KOPT-K1 (cell line): ENCODE measurements around the gene INAFM2.

Source experiments
- H3K27ac ChIP-seq: fragments of 200-600 bp; sonication (generic); 2 replicates; pipeline ENCODE4 v1.5.1; 2016; ENCODE audit warnings: antibody characterized with exemption, mild to moderate bottlenecking, low read depth, low read length; ENCODE audit not compliant: poor library complexity, severe bottlenecking
- H3K36me3 ChIP-seq: fragments of 200-600 bp; sonication (generic); 2 replicates; pipeline ENCODE4 v1.5.1; 2017; ENCODE audit warnings: antibody characterized with exemption, mild to moderate bottlenecking, low read length, moderate library complexity; ENCODE audit not compliant: insufficient read depth
- H3K9me3 ChIP-seq: fragments of 200-600 bp; sonication (generic); 2 replicates; pipeline ENCODE4 v1.5.1; 2017; ENCODE audit warnings: antibody characterized with exemption, low read length, mild to moderate bottlenecking; ENCODE audit not compliant: insufficient read depth, poor library complexity, severe bottlenecking

INAFM2 gene

DNA sequence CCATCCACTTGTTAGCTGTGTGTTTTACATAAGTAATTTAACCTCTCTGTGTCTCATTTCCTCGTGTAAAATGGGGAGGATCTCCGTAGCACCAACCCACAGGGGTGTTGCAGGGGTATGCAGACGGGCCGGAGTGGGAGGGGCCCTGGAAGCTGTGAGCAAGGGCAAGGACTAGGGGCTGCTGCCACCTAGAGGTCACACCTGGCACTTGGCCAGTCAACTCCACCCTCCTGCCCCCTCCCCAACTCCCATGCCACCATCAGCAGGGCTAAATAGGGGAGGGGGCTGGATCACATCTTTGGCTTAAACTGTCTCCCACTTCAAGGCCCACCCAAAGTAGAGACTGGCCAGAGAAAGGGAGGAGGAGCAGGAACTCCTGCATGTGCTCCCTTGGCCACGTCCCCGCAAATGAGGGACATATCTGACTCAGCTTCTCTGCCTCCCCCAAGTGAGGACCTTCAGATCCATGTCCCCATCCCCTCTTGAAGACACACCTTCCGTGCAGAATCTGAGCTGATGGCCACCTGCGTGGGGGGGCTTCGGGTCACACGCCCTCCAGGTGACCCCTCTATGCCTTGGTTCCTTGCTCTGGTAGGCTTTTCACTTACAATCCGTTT lies 14.7 kb downstream of the INAFM2 start:
- no peaks in the 10 kb centered on the region for H3K9me3 ChIP-seq
- no peaks in the 10 kb centered on the region for H3K36me3 ChIP-seq
- H3K27ac ChIP-seq: no peak overlapping the region

DNA sequence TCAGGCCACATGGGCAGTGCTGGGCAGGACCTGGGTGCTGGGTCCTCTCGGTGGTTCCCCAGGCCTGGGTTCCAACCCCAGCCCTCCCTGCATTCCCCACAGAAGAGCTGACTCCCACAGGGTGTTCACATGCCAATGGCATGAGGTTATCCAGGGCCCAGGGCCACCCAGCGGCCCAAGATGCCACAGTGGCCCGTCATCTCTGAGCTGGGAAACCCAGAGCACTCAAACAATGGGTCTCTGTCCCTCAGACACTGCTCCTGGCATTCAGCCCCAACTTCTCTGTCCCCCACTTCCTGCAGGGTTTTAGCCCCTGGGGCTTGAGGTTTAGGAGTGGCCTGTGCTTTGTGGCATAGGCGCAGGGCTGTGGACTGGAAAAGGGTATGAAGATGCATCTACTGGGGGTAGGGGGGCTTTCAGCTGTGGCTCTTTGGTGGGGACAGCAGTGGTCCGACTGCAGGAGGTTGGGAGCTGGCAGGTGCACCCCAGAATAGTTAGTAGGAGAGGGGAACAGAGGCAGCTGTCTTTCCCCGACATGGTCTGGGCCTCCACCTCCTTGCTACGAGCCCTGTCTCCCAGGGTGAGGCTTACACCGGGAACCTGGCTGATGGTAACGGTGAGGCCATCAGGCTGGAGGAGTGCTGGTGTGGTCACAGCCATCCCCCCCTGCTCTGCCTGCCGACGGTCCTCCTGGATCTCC lies 15.6 kb downstream of the INAFM2 start:
- no peak overlapping the region for H3K27ac ChIP-seq
- H3K9me3 ChIP-seq: no peaks in the 10 kb centered on the region
- no peaks in the 10 kb centered on the region for H3K36me3 ChIP-seq

DNA sequence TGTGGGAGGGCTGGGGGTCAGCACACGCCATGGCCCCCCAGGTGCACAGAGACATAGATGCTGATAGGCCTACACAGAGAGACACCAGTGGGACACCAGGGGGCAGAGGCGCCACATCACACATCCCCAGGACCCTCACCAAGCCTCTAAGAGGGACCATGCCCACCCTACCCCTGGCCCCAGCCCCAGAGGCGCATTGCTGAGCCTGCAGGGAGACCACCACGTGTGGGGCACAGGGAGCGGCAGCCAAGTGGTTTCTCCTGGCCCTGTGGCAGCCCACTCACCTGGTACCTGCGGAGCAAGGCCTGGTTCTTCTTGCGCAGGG lies 16.1 kb downstream of the INAFM2 start:
- no peaks in the 10 kb centered on the region for H3K36me3 ChIP-seq
- H3K9me3 ChIP-seq: no peaks in the 10 kb centered on the region
- no peak overlapping the region for H3K27ac ChIP-seq

DNA sequence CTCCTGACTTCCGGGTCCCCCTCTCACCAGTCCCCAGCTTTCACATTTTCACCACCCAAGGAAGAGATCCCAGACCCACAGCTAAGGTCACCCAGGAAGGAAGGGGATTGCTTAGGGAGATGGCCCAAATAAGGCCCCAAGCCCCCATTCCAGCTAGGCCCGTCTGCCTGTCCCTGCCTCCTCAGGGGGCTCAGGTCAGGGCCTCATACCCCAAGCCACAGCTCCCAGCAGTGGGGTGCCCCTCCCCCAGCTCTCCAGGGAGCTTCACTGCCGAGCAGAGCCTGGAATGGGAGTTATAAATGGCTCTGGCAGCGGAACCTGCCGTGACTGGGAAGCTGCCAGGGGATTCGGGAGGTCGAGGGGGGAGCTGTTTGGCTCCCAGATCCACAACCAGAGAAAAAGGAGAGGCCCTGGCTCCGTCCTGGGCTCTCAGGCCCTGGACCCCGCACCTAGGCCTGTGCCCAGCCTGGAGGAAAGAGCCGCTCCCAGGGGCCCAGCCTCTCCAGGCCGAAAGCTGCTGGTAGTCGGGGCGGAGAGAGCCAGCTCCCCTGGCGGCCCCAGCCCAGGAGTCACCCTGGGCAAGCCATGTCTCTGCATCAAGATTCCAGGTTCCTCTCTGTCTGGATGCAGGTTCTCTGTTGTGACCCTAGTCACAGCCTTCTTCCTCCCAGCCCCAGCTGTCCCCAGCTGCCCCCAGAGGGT lies 16.7 kb downstream of the INAFM2 start:
- no peaks in the 10 kb centered on the region for H3K36me3 ChIP-seq
- no peak overlapping the region for H3K27ac ChIP-seq

DNA sequence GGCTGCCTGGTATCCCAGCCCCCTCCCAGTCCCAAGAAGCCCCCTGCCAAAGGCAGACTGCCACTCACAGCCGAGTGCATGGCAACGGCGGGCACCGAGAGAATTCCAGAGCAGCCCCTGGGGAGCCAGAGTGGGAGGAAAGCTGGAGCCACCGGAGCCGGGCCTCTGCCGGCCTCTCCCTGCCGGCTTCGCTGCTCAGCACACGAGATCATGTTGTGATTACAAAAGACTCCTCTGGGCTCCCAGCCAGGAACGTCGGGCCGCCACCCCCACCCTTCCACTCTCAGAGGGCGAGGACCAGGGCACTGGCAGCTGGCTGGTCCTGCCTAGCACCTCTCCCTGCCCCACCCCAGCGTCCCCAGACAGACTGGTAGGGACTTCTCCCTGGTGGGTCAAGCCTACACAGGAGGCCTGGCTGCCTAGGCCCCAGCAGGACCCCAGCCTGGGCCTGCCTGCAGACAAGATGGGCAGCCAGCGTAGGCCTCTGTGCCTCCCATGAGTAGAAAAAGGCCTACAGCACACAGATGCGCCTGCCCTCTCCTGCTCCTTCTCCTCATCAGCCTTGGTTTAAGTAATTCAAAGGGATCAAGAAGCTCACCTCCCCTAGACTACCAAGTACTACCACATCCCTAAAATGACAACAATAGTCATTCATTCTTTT lies 17.4 kb downstream of the INAFM2 start, which contains the start of gene CCDC9B:
Gene CCDC9B, minus strand, starts transcription at position 200 of the 661 bp plus-strand sequence. Its CDS starts 120 bp downstream, at position 80.
- no peaks in the 10 kb centered on the region for H3K9me3 ChIP-seq
- no peak within 1 kb of the TSS for H3K27ac ChIP-seq
- H3K36me3 ChIP-seq: no peaks in the 10 kb centered on the region

More for the DNA sequence above, 16.7 kb downstream of the INAFM2 start:
- H3K9me3 ChIP-seq: no peaks in the 10 kb centered on the region

DNA sequence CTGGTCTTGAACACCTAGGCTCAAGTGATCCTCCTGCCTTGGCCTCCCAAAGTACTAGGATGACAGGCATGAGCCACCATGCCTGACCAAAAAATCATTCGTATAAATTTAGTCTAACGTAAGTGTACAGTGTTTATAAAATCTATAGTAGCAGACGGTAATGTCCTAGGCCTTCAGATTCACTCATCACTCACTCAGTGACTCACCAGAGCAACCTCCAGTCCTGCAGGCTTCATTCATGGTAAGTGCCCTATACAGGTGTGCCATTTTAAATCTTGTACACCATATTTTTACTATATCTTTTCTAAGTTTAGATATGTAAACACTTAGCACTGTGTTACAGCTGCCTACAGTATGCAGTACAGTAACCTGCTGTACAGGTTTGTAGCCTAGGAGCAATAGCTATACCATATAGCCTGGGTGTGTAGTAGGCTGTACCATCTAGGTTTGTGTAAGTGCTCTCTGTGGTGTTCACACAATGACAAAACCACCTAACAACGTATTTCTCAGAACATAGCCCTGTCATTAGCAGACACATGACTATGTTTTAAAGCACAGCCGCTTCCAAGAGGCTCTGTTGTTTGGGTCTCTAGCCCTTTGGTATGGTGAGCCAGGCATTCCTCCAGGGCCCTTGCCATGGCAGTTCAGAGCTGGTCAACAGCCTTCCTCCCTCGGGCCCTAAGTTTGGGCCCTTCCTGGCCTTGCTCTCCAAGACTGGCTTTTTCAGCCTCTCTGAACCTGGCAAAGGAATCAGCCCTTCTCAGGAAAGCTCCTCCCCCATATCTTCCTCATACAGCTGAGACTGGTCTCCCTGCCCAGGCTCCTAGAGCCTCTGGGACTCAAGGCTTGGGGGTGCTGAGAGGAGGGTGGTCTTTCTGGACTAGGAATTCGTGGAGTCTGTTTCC lies 19.2 kb downstream of the INAFM2 start:
- H3K9me3 ChIP-seq: no peaks in the 10 kb centered on the region
- H3K36me3 ChIP-seq: no peaks in the 10 kb centered on the region
- H3K27ac ChIP-seq: no peak overlapping the region

DNA sequence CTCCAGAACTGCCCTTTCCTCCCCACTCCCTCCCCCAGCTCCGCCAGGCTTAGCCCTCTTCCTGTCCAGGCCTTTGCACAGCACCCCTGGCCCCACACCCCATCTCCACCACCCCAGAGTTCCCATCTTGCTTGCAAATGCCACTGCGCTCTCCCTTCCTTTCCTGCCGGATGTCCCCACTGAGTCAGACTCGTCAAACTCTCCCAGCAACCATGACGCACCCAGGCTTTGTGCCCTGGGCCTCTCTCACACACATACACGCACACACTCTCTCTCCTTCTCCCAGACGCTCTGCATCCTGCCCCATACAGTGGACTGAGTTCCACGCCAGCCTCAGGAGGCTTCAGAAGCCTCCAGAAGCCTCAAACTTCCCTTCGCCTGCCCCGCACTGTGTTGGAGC lies 20.0 kb downstream of the INAFM2 start:
- Histone ChIP-seq H3K9me3 (no peaks in the 10 kb centered on the region), H3K36me3 (no peaks in the 10 kb centered on the region), H3K27ac (no peak overlapping the region)

DNA sequence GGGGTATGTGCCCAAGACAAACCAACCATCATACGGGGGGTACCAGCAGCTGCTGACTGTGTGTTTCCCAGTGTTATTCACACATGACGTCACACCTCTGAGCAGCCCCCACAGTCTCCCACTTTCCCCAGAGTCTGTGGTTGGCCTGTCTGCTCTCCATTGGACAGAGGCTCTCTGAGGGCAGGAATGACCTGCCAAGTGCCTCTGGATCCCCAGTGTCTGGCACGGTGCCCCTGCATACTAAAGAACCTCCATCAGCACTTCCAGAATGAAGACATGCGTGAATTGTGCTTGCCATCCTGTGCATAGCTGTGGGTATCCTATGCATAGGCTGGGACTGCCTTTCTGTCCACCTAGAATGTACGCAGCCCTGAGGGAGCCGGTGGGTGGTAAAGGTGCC lies 20.7 kb downstream of the INAFM2 start:
- H3K36me3 ChIP-seq: no peaks in the 10 kb centered on the region
- no peaks in the 10 kb centered on the region for H3K9me3 ChIP-seq
- no peak overlapping the region for H3K27ac ChIP-seq

DNA sequence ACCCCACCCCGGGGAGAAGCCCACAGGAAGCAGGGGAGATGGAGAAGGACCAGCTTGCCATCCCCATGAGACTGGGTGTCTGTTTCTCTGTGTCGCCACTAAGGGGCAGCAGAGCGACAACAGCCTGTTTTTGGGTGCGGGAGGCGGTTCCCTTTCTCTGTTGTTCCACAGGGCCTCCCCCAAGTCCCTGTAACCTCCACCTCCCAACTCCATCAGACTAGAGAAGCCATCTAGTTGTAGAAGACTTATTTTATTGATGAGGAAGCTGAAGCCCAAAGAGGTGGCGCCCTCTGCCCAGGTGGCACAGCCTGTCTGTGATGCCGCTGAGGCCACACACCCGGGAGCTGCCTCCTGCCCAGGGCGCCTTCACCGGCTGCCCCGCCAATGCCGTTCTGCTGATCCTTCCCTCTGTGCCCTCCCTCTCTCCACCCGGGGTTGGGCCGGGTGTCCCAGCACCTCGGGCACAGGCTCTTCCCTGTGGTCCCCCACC lies 21.2 kb downstream of the INAFM2 start:
- H3K27ac ChIP-seq: no peak overlapping the region
- no peaks in the 10 kb centered on the region for H3K36me3 ChIP-seq
- H3K9me3 ChIP-seq: no peaks in the 10 kb centered on the region

DNA sequence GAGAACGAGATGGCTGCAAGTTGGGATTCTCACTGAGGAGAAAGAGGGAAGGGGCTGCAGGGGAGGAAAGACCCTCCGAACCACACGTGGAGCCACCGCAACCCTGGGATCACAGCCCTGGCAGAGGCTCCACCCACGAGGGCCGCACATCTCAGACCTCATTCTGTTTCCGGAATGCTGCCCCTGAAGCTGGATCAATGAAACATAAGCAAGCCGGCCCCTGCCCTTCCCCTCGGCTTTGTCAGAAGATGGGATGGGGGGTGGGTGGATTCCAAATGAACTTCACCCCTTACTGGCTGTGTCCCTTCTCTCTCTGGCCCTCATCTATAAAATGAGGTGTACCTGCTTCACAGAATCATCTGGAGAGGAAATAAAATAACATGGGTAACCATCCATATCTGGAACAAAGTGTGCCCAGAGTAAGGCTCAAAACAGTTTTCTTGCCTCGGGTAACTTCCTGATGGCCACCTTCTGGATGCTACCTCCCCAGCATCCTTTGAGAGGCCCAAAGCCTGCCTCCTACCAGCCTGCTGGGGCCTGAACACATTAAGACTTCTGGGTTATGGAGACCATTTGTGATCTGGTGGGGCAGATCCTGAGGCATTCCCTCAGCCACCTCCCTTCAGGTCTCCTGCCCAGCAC lies 21.9 kb downstream of the INAFM2 start:
- Histone ChIP-seq H3K27ac (no peak overlapping the region), H3K9me3 (no peaks in the 10 kb centered on the region), H3K36me3 (no peaks in the 10 kb centered on the region)

DNA sequence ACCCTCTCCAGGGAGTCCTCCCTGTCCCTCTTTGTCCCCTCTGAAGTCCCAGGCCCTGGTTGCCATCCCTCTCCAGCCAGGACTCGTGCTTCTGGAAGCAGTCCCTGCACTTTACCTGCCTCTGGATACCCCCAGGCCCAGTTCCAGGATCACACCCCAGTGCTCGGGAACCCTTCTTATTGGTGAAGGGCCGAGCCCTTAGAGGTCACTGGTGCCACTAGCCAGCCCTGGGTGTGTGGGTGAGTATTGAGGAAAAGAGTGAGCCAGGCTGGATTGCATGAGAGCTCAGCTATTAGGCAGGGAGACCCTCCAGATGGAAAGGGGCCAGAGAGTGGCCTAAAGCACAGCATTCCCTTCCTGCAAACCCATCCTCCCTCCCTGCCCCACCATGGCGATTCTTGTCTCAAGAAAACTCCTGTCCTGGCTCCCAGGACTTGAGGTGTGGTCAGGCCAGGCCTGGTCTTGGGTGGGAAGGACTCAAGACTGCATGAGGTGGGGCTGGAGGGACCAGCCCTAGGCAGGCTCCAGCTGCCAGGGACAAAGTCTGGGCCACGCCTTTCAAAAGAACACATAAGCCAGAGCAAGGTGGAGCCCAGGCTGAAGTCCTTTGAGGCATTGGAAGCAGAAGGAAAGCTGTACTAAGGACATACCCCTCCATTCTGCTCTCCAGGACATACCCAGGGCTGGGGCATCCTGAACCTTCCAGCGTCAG lies 22.5 kb downstream of the INAFM2 start:
- H3K27ac ChIP-seq: no peak overlapping the region
- no peaks in the 10 kb centered on the region for H3K9me3 ChIP-seq
- H3K36me3 ChIP-seq: no peaks in the 10 kb centered on the region

DNA sequence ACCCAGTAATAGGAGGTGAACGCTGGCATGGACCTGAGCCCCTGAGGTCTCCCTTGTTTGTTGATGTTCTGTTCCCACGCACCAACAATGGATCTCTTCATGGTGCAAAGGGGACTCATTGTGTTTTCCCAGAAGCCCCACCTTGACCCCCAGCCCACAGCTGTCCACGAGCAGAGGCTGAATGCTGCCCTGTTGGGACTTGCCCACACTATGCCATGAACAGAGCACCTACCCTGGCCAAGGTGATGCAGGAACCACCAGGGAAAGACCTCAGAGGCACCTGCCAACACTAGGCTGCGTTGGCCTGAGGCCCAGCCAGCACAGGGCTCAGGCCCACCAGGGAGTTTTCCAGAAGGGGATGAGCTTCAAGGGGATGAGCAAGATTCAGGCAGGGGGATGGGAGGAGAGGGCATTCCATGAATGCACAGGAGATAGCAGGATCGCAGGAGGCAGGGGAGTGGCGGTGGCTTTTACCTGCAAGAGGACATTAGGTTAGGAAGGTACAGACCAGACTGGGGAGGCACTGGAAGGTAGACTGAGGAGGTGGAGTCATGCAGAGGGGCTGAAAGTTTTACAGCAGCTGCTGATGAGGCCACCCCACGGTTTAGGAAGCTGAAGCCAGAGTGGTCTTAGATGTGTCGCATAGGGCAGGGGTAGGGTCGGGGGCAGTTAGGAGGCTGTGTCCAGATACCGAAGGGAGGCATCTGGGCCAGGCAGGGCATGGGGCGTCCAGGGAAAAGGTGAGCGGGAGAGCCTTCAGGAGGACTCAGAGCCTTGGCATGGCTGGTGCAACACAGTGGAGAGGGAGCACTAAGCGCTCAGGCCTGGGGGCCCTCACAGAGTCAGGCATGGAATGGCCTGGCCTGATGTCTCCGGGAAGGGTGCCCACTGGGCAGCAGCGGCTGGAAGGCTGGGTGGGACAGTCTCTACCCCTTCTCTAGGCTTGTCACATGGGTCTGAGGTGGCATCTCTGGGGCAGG lies 23.4 kb downstream of the INAFM2 start:
- H3K36me3 ChIP-seq: no peaks in the 10 kb centered on the region
- no peaks in the 10 kb centered on the region for H3K9me3 ChIP-seq
- no peak overlapping the region for H3K27ac ChIP-seq
